Right lobe of liver (tissue), 4 donors: ENCODE measurements around the gene XAF1.
"Not testable (repeated sequence)": the region's sequence is repeated elsewhere in the genome, so short reads cannot be mapped to it uniquely, and the experiment has no call there.

Experiments used
- CTCF ChIP-seq, 4 donors: fragments of 200-600 bp in 3 of 4; fragments of 450-650 bp in 1 of 4; IDR thresholded peaks; one replicate each; pipeline versions ENCODE4 v1.5.1 to v1.8.0; 2016 to 2022; ENCODE audit warnings: antibody characterized with exemption in 4 of 4, mild to moderate bottlenecking in 2 of 4
- POLR2A ChIP-seq: fragments of 450-650 bp; IDR thresholded peaks from one replicate; pipeline ENCODE4 v1.6.1; 2017; ENCODE audit warnings: antibody characterized with exemption, mild to moderate bottlenecking
- donor health status: DM: no; HTN: no; CAD: no.
- donor health status: DM: no; HTN: no; CAD: no.
- donor health status: DM: no; HTN: yes; CAD: no.

- not testable (repeated sequence) for TF ChIP-seq CTCF (IDR thresholded peaks at IDR 0.05); POLR2A
These were observed 19.1 kb downstream of the XAF1 start for GRCh38 chr17:6774906-6775305.
